OCI-LY1 (cell line): Measurements from ENCODE around the gene RAB24.
"Not testable (repeated sequence)": the region's sequence is repeated elsewhere in the genome, so short reads cannot be mapped to it uniquely, and the experiment has no call there.

Experiments used
- CTCF ChIP-seq: fragments of 200-600 bp; sonication (generic), shearing (Covaris generic); IDR thresholded peaks from 2 replicates; pipeline ENCODE4 v1.5.1; 2017; ENCODE audit warnings: mild to moderate bottlenecking, antibody characterized with exemption, low read length, moderate library complexity, mixed read lengths
- EZH2 ChIP-seq: fragments of 200-600 bp; sonication (generic), shearing (Covaris generic); IDR thresholded peaks from 2 replicates; pipeline ENCODE4 v1.8.0; 2017; ENCODE audit warnings: borderline replicate concordance, mixed run types, mild to moderate bottlenecking, antibody characterized with exemption, low read length, moderate library complexity, mixed read lengths

GRCh38 chr5:177306103-177306640, 2.7 kb upstream of the RAB24 start:
- not testable (repeated sequence) for TF ChIP-seq CTCF, EZH2
